GM12891 (cell line): ENCODE data around the gene GMEB2.

Experiments used
- POLR2A ChIP-seq: IDR thresholded peaks from 2 replicates; pipeline ENCODE4 v1.6.1; 2011; ENCODE audit warnings: low read depth, low read length, control low read depth
- POLR2AphosphoS5 ChIP-seq: IDR thresholded peaks from 2 replicates; pipeline ENCODE4 v1.6.1; 2011; ENCODE audit warnings: low read depth, low read length, control low read depth
- POU2F2 ChIP-seq: IDR thresholded peaks from 2 replicates; pipeline ENCODE4 v1.6.1; 2011; ENCODE audit warnings: low read depth, mild to moderate bottlenecking, control low read depth, low read length, moderate library complexity
- TAF1 ChIP-seq: IDR thresholded peaks from 2 replicates; pipeline ENCODE4 v1.6.1; 2011; ENCODE audit warnings: low read depth, low read length, control low read depth

DNA sequence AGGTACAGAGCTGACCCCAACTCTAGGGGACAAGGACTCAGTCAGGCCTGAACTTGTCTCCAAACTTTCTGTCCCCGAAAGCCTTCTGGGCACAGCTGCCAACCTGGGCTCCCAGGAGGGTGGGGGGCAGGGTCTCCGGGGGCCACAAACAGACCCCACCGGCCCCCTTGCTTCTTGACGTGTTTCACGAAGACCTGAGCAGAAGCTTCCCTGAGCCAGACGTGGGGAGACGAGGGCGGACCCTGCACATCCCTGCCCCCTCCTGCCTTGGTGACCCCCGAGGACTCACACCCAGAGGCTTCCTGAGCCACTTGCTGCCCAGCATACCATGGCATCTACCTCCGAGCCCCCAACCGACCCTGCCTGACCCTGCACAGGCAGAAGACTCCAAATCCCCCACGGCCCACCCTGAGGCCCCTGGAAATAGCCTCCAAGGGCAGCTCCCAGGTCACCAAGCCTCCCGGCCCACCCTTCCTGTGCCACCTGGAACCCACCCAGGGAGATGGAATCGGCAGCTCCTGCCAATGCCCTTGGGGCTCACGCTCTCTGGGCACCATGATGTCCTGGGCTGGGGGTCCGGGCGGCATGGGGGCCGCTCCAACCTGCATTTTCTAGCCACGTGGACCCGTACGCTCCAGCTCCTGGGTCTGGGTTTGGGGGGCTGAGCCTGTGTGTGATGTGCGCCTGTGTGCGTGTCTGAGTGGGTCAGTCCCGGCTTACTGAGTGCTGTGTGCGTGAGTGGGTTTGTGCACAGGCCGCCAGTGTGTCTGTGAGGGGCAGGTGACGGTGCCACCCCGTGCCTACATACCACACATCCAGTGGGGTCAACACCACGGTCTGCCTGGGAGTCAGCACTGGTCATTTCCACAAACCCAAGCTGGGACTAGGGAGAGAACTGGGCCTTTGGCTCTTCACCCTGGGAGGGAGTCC, 87.2 kb downstream of the GMEB2 start:
- TF ChIP-seq POLR2A = no peak
- no peak for TF ChIP-seq POLR2AphosphoS5
- no peak for TF ChIP-seq TAF1
- no peak for TF ChIP-seq POU2F2
